GM12878 (cell line): ENCODE results near the gene MOCS1. TPM values are rescaled to one million over a fixed set of nuclear protein-coding genes. Genes with fewer than 3 reads are reported as not detected.

Experiments
- NRF1 ChIP-seq: conservative IDR thresholded peaks from 2 replicates; pipeline ENCODE4 v1.6.1; 2011; ENCODE audit warnings: mild to moderate bottlenecking, low read depth, low read length, improper control_type of control experiment
- polyA plus RNA-seq, 11 experiments: library from polyadenylated mRNA; depleted of rRNA in 4 of 11; unstranded in 6 of 11; stranded (reverse) in 5 of 11; fragments of >200 nt; fragmentation: Nextera tagmentation in 4 of 11; fragmentation: Illumina TruSeq in 1 of 11; extraction: Ambion mirVana in 4 of 11; extraction: Trizol in 1 of 11; gene quantifications; 1 replicate in 1 of 11; 2 replicates in 10 of 11; pipeline versions ENCODE4 v1.2.1 to v1.2.3, GENCODE V29; 2011 to 2016; ENCODE audit warnings: inconsistent platforms in 2 of 11, missing spikeins in 2 of 11, low read depth in 1 of 11
- total RNA-seq, 4 experiments: library from RNA; depleted of rRNA in 3 of 4; stranded (reverse); fragments of >200 nt in 3 of 4; fragmentation: Illumina TruSeq in 1 of 4; extraction: Trizol in 1 of 4; gene quantifications; 2 replicates each; pipeline versions ENCODE4 v1.2.1 to v1.2.3, GENCODE V29; 2013 to 2021
- TF ChIP-seq, protein P1 (sequence below): fragments of 450-650 bp; IDR thresholded peaks from 2 replicates; pipeline ENCODE4 v1.6.1; 2017; ENCODE audit warnings: low read depth, mild to moderate bottlenecking, moderate library complexity
- TF ChIP-seq, protein P2 (sequence below): fragments of 150-350 bp; IDR thresholded peaks from 2 replicates; pipeline ENCODE4 v1.6.1; 2016; ENCODE audit warnings: low read depth, low read length

Gene MOCS1
- total and polyA plus RNA-seq, 10 of the 15 experiments (the other 5 are each of a cell fraction or from before 2014, with no cell fraction given), result 0.02 to 5.4 (median 0.16) TPM; not detected in 2

DNA sequence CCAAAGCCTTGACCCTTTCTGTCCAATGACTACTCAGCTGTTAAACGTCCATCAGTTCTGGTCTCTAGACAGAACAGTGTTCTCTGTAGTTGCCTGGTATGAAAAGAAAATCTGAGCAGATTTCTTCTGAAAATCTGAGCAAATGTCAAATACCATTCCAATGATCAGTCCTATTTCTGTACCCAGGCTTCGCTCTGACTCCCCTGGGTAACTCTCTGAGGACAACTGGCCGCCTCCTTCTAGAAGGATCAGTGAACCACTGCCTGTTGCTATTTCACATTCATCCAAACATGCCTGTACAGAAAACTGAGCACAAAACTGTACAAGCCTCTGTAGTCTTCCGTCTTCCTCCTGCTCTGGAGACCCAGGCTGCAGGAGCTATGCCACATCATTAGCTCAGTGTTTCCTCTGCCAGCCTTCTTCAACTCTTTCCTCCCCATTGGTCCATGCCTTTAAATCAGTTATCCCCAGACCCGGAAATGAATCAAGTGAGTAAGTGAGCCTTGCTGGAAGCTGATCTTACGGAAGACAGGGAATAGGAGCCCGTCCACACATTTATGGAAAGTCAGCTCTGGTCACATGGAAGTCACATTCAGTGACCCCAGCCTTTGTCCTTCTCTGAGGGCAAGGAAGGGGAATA is 78.8 kb downstream of the MOCS1 start (continued):
- TF ChIP-seq, protein P1, sequence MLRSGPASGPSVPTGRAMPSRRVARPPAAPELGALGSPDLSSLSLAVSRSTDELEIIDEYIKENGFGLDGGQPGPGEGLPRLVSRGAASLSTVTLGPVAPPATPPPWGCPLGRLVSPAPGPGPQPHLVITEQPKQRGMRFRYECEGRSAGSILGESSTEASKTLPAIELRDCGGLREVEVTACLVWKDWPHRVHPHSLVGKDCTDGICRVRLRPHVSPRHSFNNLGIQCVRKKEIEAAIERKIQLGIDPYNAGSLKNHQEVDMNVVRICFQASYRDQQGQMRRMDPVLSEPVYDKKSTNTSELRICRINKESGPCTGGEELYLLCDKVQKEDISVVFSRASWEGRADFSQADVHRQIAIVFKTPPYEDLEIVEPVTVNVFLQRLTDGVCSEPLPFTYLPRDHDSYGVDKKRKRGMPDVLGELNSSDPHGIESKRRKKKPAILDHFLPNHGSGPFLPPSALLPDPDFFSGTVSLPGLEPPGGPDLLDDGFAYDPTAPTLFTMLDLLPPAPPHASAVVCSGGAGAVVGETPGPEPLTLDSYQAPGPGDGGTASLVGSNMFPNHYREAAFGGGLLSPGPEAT, result no peak
- TF ChIP-seq, protein P2, sequence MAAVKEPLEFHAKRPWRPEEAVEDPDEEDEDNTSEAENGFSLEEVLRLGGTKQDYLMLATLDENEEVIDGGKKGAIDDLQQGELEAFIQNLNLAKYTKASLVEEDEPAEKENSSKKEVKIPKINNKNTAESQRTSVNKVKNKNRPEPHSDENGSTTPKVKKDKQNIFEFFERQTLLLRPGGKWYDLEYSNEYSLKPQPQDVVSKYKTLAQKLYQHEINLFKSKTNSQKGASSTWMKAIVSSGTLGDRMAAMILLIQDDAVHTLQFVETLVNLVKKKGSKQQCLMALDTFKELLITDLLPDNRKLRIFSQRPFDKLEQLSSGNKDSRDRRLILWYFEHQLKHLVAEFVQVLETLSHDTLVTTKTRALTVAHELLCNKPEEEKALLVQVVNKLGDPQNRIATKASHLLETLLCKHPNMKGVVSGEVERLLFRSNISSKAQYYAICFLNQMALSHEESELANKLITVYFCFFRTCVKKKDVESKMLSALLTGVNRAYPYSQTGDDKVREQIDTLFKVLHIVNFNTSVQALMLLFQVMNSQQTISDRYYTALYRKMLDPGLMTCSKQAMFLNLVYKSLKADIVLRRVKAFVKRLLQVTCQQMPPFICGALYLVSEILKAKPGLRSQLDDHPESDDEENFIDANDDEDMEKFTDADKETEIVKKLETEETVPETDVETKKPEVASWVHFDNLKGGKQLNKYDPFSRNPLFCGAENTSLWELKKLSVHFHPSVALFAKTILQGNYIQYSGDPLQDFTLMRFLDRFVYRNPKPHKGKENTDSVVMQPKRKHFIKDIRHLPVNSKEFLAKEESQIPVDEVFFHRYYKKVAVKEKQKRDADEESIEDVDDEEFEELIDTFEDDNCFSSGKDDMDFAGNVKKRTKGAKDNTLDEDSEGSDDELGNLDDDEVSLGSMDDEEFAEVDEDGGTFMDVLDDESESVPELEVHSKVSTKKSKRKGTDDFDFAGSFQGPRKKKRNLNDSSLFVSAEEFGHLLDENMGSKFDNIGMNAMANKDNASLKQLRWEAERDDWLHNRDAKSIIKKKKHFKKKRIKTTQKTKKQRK, result no peak
- TF ChIP-seq NRF1, result no peak

Other genes starting within 250 kb of the MOCS1 start
- gene KIF6, start 209.1 kb downstream of the MOCS1 start, total RNA-seq (2014; rRNA removed), result 0.11 and 0.28 TPM in 2 replicates
- 0.09 and 0.23 TPM in 2 replicates for gene KIF6, start 209.1 kb downstream of the MOCS1 start, total RNA-seq (2014; rRNA removed; fragmentation: Illumina TruSeq; extraction: Trizol)
- 0.28 and 0.35 TPM in 2 replicates for gene KIF6, start 209.1 kb downstream of the MOCS1 start, total RNA-seq (2021)
- 0.76 and 0.82 TPM in 2 replicates for gene KIF6, start 209.1 kb downstream of the MOCS1 start, polyA plus RNA-seq (2011; rRNA removed)
- 0.33 and 0.35 TPM in 2 replicates for gene KIF6, start 209.1 kb downstream of the MOCS1 start, polyA plus RNA-seq (2014; fragmentation: Illumina TruSeq; extraction: Trizol)
- gene KIF6, start 209.1 kb downstream of the MOCS1 start, polyA plus RNA-seq (2014; fragmentation: Nextera tagmentation; extraction: Ambion mirVana), result under 1 TPM; 0.09 to 0.18 TPM
- 0.06 and 0.12 TPM in 2 replicates for gene KIF6, start 209.1 kb downstream of the MOCS1 start, polyA plus RNA-seq (2014; rRNA removed)
- 1 to 10 TPM in 1 of 2 experiments, under 1 TPM in 1; 0.46 to 1.0 TPM for gene KIF6, start 209.1 kb downstream of the MOCS1 start, polyA plus RNA-seq (2016; fragmentation: Nextera tagmentation; extraction: Ambion mirVana)
- not detected in 2 replicates for gene DAAM2, start 142.1 kb downstream of the MOCS1 start, total RNA-seq (2014; rRNA removed)
- gene DAAM2, start 142.1 kb downstream of the MOCS1 start, total RNA-seq (2014; rRNA removed; fragmentation: Illumina TruSeq; extraction: Trizol), result not detected in 2 replicates
- 0.05 TPM in 1 of 2 replicates, not detected in the other for gene DAAM2, start 142.1 kb downstream of the MOCS1 start, total RNA-seq (2021)
- 0.13 and 0.22 TPM in 2 replicates for gene DAAM2, start 142.1 kb downstream of the MOCS1 start, polyA plus RNA-seq (2011; rRNA removed)
- not detected in 2 replicates for gene DAAM2, start 142.1 kb downstream of the MOCS1 start, polyA plus RNA-seq (2014; fragmentation: Illumina TruSeq; extraction: Trizol)
- gene DAAM2, start 142.1 kb downstream of the MOCS1 start, polyA plus RNA-seq (2014; fragmentation: Nextera tagmentation; extraction: Ambion mirVana), result not detected
- gene DAAM2, start 142.1 kb downstream of the MOCS1 start, polyA plus RNA-seq (2014; rRNA removed), result not detected in 2 replicates
- not detected for gene DAAM2, start 142.1 kb downstream of the MOCS1 start, polyA plus RNA-seq (2016; fragmentation: Nextera tagmentation; extraction: Ambion mirVana)